Smooth muscle cell of the brain vasculature (primary cell): ENCODE measurements around the gene DOK1.

ENCODE experiments used
- DNase-seq: peaks from one replicate; pipeline ENCODE4 v3.0.0-alpha.2; 2012; ENCODE audit warnings: low read depth, low spot score

Gene DOK1

DNA sequence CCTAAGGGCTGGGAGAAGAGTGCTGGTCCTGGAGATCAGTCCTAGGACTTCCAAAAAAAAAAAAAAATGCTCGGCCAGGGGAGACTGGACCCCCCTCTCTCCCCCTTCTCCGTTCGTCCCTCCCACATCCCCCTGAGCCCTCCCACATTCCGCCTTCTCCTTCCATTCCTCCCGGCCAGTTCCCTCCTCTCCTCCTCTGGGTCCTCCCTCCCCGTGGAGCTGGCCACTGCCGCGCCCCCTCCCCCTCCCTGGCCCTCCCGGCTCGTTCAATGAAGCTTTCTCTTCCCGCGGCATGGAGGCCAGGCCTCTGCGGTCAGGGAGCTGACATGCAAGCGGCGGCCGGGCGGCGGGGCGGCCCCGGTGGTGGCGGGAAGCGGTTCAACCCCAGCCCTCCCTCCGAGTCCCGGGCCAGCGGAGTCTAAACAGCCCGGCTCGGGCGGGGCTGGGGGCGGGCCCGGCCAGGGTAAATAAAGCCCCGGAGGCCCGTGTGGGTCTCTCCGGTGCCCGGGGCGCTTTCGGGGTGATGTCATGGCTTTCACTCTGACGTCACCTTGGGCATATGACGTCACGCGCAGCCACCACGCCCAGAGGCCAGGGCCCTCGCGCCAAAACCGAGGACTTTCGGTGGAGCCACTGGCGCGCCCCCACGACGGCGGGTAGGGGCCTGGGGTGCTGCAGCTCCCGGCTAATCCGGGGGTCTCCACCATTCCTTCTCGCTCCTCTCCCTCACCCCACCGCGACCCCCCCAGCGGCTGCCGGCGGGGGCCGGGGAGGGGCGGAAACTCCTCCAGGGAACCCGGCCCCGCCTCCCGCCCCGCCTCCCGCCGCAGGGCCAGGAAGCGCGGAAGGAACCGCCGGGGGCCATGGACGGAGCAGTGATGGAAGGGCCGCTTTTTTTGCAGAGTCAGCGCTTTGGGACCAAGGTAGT lies at the start of gene DOK1, which contains the start of gene LOXL3:
DOK1 (plus strand) TSS at position 829 of the 928 bp plus-strand sequence; CDS start at position 864, 35 bp downstream.
LOXL3 (minus strand) TSS at position 51 of the 928 bp plus-strand sequence. CDS start 1,308 bp downstream, outside the sequence.
- DNase-seq: peak; percentile 66

- DNase-seq: no peak
These were observed 48.9 kb upstream of the DOK1 start for GRCh38 chr2:74505448-74506246.

- peak; percentile 96 for DNase-seq
These were observed 47.2 kb upstream of the DOK1 start, which contains the start of gene PCGF1 for GRCh38 chr2:74507145-74507925. Gene PCGF1, minus strand, starts transcription at chr2:74507695. Its CDS starts 27 bp downstream, at chr2:74507668.

DNA sequence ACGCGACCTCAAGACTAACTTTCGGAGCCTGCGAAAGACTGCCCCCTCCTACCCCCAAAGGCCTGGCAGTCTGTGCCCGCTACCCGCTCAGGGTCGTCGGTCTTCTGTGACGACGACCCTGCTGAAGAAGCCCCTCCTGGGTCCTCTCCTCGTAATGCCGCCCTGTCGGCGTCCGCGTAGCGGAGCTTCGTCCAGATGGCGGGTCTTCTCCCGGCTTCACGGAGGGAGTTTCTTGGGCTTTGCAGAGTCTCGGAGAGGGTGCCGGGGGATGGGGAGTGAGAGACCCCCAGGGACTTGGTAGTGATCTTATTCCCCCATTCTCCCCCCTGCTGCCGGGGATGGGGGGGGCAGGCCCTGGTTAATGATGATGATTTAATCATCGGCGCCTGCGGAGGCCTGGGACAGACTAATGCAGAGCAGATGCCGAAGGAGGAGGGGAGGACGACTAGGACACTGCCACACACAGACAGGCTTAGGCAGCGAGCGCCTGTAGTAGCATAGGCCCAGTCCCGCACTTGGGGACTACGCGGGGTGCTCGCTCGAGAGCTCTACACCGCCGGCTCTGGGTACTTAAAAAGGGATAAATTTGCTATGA lies 46.5 kb upstream of the DOK1 start:
- DNase-seq: no peak

GRCh38 chr2:74510272-74510671 lies 44.2 kb upstream of the DOK1 start:
- DNase-seq: no peak

GRCh38 chr2:74511104-74511989 lies 43.2 kb upstream of the DOK1 start:
- DNase-seq: no peak

DNA sequence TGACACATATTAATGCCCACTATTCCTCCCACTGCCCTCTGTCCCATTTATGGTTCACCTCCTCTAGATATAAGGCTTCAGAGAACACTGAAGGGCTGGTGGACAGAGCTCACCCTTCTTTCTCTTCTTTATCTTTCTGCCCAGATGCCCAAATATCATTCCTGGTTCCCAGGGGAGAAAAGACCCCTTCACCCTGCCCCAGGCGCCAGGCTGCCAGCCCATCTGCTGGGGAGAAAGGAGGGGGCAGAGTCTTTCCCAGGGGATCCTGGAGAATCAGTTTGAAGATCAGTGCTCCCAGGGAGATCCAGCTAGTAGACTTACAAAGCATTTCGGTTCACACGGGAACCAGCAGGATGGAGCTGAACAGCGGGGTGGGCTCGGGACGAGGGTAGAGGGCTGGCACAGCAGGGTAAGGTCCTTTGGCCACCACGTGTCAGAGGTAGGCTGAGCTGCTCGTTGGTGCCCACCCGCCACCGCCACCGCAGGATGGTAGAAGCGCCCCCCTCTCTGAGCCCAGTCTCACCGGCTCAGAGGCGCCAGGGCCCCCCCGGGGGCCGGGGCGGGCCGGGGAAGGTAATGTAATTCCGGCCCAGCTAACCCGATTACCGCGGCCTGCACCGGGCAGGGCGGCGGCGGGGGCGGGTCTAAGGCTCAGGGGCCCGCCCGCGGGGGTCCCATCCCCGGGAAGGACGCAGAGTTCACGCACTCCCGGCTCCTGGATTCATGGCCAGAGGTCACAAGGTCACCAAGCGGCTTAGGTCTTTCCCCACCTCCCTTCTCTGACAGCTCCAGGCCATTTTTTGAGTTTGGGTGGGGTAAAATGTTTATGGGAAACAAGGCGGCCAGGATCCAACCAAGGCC lies 41.5 kb upstream of the DOK1 start:
- no peak for DNase-seq

DNA sequence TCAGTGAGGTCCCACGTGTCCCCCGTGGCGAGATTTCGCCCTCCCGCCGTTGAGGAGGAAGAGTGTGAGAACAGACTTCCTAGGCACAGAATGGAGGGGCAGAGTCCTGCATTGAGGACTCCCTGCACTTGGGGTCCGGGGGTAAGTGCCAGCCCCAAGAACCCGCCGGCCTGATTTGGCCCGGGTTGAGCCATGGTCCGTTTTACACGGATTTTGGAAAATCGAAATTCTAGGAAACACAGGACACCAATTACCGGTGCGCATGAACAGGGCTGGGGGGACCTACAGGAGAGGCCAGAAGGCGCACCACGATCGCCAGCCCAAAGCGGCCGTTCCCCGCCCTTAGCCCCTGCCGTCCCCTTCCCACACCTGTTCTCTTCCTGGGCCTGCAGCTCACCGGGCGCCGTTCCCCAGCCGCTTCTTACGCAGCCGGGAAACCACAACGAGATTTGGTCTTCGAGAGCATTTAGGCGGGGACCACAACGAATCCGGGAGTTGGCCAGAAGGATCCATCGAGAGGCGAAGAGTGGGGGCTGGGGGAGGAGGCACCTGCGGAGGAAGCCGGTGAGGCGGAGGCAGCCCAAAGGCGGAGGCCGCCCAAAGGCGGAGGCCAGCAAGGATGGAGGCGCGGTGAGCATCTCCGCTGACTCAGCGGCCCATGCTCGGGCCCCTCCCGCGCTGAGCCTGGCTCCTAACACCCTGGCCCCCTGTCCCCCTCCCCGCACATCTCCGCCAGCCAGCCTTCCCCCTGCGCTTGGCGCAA lies 40.7 kb upstream of the DOK1 start:
- DNase-seq: no peak

GRCh38 chr2:74514368-74515270 lies 39.9 kb upstream of the DOK1 start, which contains the start of gene TLX2:
Gene TLX2, plus strand, starts transcription at chr2:74514450. Its CDS starts 357 bp downstream, at chr2:74514807.
- no peak for DNase-seq

DNA sequence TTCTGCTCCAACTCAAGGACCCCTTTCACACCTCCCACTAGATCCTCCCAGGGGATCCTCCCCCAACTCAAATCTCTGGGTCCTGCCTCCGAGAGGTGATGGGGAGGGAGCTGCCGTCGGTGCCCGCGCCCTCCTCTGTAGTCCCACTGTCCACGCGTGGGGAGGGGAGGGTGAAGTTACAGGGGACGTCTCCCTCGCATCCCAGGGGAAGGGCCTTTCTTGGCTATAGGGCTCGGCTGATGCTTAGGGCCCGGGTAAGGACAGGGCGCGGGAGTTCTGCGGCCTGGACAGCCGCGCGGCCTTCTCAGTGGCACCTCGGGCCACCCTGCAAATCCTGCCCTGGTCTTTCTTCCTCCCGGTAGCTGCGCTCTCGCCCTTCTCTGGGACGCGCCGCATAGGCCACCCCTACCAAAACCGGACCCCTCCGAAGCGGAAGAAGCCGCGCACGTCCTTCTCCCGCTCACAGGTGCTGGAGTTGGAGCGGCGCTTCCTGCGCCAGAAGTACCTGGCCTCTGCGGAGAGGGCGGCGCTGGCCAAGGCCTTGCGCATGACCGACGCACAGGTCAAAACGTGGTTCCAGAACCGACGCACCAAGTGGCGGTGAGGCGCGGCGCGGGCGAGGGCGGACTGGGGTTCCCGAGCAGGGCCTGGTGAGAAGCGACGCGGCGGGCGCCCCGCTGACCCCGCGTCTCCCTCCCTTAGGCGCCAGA lies 39.1 kb upstream of the DOK1 start:
- no peak for DNase-seq

- no peak for DNase-seq
These were observed 38.4 kb upstream of the DOK1 start for GRCh38 chr2:74515981-74516633.

GRCh38 chr2:74516650-74517049 lies 37.9 kb upstream of the DOK1 start:
- DNase-seq: no peak

DNA sequence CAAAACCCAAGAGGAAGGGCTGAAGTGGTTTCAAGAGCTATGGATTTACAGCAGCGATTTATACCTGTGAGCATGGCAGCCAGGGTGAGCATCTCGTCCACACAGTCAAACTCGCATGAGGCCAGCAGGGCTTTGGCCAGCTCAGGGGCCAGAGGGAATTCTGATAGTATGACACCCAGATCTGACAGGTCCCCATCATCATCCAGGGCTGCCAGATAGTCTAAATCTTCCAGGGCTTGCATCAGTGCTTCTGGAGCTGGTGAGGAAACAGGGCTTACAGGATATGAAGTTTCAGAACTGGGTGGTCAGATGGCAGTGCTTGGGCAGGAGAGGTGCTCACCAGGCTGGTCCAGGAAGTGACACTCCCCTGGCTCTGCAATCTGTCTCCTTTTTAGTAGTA lies 32.0 kb upstream of the DOK1 start:
- no peak for DNase-seq

GRCh38 chr2:74524005-74524404 lies 30.5 kb upstream of the DOK1 start:
- DNase-seq: no peak

DNA sequence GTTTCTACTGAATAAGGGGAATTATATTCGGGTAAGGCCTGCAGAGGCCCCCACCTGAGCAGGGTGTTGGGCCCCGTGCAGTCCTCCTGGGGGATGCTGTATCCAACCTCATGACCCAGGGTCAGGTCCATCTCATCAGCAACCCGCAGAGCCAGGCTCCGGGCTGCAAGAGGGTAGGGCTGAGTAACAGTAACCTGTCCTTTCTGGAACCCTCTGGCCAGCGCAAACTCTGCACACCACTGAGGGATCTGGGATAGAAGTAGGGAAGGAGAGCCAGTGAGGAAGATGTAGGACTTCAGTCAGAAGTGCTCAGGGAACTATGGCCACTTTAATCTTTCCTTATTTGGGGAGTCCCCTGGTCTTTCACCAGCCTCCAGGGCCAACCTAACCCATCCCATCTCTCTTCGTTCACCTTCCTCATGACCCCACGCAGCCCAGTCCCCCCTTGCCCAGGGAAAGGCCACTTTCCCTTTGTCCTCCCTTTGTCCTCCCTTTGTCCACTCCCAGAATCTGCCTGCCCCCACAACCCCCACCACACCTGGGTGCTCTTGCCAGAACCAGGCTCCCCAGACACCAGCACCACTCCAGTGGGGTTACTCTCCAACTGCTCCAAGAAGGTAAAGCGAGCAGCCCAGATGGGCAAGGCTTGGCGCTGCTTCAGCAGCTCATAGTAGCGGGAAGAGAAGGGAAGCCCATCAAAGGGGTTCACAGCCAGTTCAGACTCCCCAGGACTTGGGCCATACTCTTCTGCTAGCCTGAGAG lies 29.4 kb upstream of the DOK1 start:
- DNase-seq: no peak
